Measurements from ENCODE around the gene SBF2.

GRCh38 chr11:10263929-10264328 lies 30.1 kb downstream of the SBF2 start:
- TF ChIP-seq FOXA1 (IDR thresholded peaks at IDR 0.05) (no peak), BHLHE40 (IDR thresholded peaks at IDR 0.05; ENCODE audit: borderline replicate concordance) (no peak), SUZ12 (IDR thresholded peaks at IDR 0.05) (no peak), SP1 (IDR thresholded peaks at IDR 0.05) (no peak), ZNF384 (IDR thresholded peaks at IDR 0.05) (no peak), FOXK2 (IDR thresholded peaks at IDR 0.05) (no peak), NFRKB (IDR thresholded peaks at IDR 0.05) (no peak), L3MBTL2 (conservative IDR thresholded peaks at IDR 0.05) (no peak)
- TF ChIP-seq, protein P1, sequence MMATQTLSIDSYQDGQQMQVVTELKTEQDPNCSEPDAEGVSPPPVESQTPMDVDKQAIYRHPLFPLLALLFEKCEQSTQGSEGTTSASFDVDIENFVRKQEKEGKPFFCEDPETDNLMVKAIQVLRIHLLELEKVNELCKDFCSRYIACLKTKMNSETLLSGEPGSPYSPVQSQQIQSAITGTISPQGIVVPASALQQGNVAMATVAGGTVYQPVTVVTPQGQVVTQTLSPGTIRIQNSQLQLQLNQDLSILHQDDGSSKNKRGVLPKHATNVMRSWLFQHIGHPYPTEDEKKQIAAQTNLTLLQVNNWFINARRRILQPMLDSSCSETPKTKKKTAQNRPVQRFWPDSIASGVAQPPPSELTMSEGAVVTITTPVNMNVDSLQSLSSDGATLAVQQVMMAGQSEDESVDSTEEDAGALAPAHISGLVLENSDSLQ (IDR thresholded peaks at IDR 0.05) = no peak

Data from HEK293T (cell line).